BJ (cell line): ENCODE data around the gene APOBEC3B. TPM values are rescaled to one million over a fixed set of nuclear protein-coding genes. Genes with fewer than 3 reads are reported as not detected.

Experiments used
- CTCF ChIA-PET: fragments of 350-600 bp; formaldehyde crosslinking; extraction: SDS; loops from one replicate; lab custom pipeline; 2021; ENCODE audit warnings: antibody characterized with exemption, inconsistent platforms; lab: Yijun Ruan, JAX
- POLR2A ChIA-PET: fragments of 300-600 bp; sonication (Branson Sonifier 250); formaldehyde crosslinking; extraction: SDS; loops from one replicate; lab custom pipeline; 2021; ENCODE audit warnings: antibody characterized with exemption; lab: Charles Lee
- DNase-seq: peaks from one replicate; pipeline ENCODE4 v3.0.0-alpha.2; 2011; ENCODE audit warnings: low read depth
- H3K27me3 ChIP-seq: 2 replicates; pipeline ENCODE4 v1.6.0; 2011; ENCODE audit warnings: low read length; ENCODE audit not compliant: control insufficient read depth, insufficient read depth
- H3K36me3 ChIP-seq: 2 replicates; pipeline ENCODE4 v1.5.1; 2011; ENCODE audit warnings: low read length; ENCODE audit not compliant: control insufficient read depth, insufficient read depth
- H3K4me3 ChIP-seq: 2 replicates; pipeline ENCODE4 v1.5.1; 2011; ENCODE audit warnings: low read depth, mild to moderate bottlenecking, control low read depth, low read length
- CTCF ChIP-seq: IDR thresholded peaks from 2 replicates; pipeline ENCODE4 v1.5.1; 2011; ENCODE audit warnings: low read depth, mild to moderate bottlenecking, control low read depth, inconsistent platforms, low read length, moderate library complexity; ENCODE audit not compliant: insufficient read depth
- polyA plus RNA-seq: library from polyadenylated mRNA; depleted of rRNA; stranded (reverse); fragments of >200 nt; gene quantifications from 2 replicates; pipeline ENCODE4 v1.2.3, GENCODE V29; 2011

Gene APOBEC3B
- polyA plus RNA-seq, 1 experiment, result 16.0 TPM

GRCh38 chr22:38937541-38937940 is 44.6 kb upstream of the APOBEC3B start:
- no peak overlapping the region for H3K4me3 ChIP-seq
- H3K27me3 ChIP-seq, result peaks cover 10% of the 10 kb centered on the region
- CTCF ChIA-PET, result no interaction called here
- no peaks in the 10 kb centered on the region for H3K36me3 ChIP-seq
- POLR2A ChIA-PET, result no interaction called here
- no peak for DNase-seq
- no peak for TF ChIP-seq CTCF

GRCh38 chr22:38938221-38938620 is 43.9 kb upstream of the APOBEC3B start:
- Histone ChIP-seq H3K4me3 (no peak overlapping the region), H3K36me3 (no peaks in the 10 kb centered on the region), H3K27me3 (peaks cover 11% of the 10 kb centered on the region)
- ChIA-PET CTCF (interaction anchor here (0.8 to 3.1 kb wide), 2 partner anchors 69 to 184 kb away, joined by 3 to 10 read pairs; no protein-coding TSS in a partner anchor), POLR2A (no interaction called here)
- no peak for TF ChIP-seq CTCF
- no peak for DNase-seq

- Histone ChIP-seq H3K36me3 (no peaks in the 10 kb centered on the region), H3K27me3 (peaks cover 9% of the 10 kb centered on the region), H3K4me3 (no peak overlapping the region)
- no peak for DNase-seq
- POLR2A ChIA-PET, result no interaction called here
- CTCF ChIA-PET, result interaction anchor here (0.8 to 3.1 kb wide), 3 partner anchors 11 to 183 kb away, joined by 3 to 11 read pairs (median 10); no protein-coding TSS in a partner anchor
- TF ChIP-seq CTCF, result no peak
These were observed 43.2 kb upstream of the APOBEC3B start for GRCh38 chr22:38938925-38939324.

- no peak for DNase-seq
- CTCF ChIA-PET, result interaction anchor here (3.1 kb wide), 2 partner anchors 13 to 71 kb away, joined by 10 to 11 read pairs; no protein-coding TSS in a partner anchor
These were observed 41.2 kb upstream of the APOBEC3B start for GRCh38 chr22:38940811-38941384.

More at GRCh38 chr22:38940811-38941384, 41.2 kb upstream of the APOBEC3B start:
- Histone ChIP-seq H3K27me3 (peaks cover 16% of the 10 kb centered on the region), H3K4me3 (no peak overlapping the region), H3K36me3 (no peaks in the 10 kb centered on the region)
- POLR2A ChIA-PET, result no interaction called here
- no peak for TF ChIP-seq CTCF
